HG03565 (cell line): ENCODE results near the gene FAM209B.
A peak's percentile ranks its signal among the peaks of the same experiment; 100 is the strongest.
"Not testable (repeated sequence)": the region's sequence is repeated elsewhere in the genome, so short reads cannot be mapped to it uniquely, and the experiment has no call there.

Experiments used
- ATAC-seq: cut with Tn5 transposase; IDR thresholded peaks from one replicate; pipeline ENCODE4 v1.9.1; 2021; ENCODE audit warnings: mild to moderate bottlenecking, moderate library complexity; ENCODE audit not compliant: unreplicated experiment

The FAM209B gene

DNA sequence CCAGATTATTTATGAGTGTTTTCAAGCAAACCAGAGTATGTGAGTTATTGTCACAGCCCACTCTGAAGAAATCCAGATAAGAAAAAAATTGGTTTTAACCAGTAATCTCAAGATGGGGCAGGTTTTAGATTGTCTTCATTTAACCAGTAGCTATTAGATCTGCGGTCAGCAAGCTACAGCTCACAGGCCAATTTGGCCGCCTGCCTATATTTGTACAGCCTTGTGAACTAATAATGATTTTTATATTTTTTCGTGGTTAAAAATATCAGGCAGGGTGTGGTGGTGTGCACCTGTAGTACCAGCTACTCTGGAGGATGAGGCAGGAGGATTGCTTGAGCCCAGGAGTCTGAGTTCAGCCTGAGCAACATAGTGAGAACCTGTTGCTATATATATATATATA is 5.0 kb downstream of the FAM209B start:
- no peak for ATAC-seq

GRCh38 chr20:56540415-56540814 is 7.4 kb downstream of the FAM209B start:
- no peak for ATAC-seq

GRCh38 chr20:56542489-56543030 is 9.5 kb downstream of the FAM209B start:
- ATAC-seq = no peak

DNA sequence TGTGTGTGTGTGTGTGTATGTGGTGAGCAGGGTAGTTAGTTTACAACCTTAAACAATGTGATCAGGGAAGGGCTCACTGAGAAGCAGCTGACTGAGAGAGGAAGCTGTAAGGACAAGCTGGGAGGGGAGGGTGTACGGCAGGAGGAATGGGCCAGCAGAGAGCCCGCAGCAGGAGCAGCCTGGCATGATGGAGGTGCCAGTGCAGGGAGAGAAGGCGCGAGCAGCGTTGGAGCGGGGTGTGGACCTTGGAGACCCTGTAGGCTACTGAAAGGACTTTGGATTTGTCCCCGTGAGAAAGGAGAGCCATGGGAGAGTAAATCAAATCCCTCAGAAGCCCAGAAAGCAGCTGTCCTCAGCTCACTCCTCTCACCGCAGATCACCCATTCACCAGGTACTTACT is 18.5 kb downstream of the FAM209B start:
- ATAC-seq = no peak

DNA sequence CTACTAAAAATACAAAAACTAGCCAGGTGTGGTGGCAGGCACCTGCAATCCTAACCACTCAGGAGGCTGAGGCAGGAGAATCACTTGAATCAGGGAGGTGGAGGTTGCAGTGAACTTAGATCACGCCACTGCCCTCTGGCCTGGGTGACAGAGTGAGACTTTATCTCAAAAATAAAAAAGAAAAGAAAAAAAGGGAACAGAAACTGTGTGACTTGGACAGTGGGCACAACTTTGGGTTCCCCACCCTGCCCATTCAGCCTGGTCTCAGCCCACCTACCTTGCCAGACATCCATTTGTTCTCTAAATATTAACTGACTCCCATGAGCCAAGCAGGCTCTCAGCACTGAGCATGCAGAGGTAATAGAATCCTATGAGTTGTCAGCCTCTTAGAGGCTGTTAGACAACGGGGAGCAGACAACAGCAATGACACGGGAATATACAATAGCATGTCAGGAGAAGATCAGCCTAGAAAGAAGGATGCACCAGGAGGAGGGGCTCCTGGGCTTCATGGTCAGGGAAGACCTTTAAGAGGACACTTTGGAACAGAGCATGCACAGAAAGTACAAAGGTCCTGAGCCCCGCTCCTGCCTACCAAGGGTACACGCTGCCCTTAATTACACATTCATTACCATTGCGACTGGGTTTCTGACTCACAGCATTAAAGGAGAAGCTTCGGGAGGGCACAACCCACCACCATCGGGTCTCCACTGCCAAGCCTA is 20.0 kb downstream of the FAM209B start:
- no peak for ATAC-seq

GRCh38 chr20:56554869-56555268 is 21.8 kb downstream of the FAM209B start:
- ATAC-seq = peak; percentile 91

GRCh38 chr20:56558968-56559367 is 25.9 kb downstream of the FAM209B start:
- no peak for ATAC-seq

GRCh38 chr20:56564526-56564925 is 31.5 kb downstream of the FAM209B start:
- not testable (repeated sequence) for ATAC-seq

- no peak for ATAC-seq
Measured at GRCh38 chr20:56565511-56565910, 32.5 kb downstream of the FAM209B start.

DNA sequence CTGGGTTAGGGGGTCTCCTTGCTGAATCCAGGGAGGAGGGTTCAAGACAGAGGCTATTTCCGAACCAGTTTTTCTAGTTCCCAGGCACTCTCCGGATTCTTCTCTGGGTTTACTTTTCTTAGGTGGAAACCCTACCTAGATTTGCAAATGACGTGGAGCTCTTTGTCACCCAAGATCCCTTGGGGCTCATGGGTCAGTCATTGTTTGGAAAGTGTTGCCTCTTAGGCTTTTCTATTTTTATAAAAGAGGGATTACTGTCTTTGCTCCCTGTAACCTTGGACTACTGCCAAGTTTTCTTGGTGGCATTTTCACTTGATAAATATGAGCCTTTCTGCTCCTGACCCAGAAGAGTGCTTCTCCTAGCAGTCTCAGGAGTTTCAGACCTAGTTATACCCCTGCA is 33.6 kb downstream of the FAM209B start:
- ATAC-seq = no peak

DNA sequence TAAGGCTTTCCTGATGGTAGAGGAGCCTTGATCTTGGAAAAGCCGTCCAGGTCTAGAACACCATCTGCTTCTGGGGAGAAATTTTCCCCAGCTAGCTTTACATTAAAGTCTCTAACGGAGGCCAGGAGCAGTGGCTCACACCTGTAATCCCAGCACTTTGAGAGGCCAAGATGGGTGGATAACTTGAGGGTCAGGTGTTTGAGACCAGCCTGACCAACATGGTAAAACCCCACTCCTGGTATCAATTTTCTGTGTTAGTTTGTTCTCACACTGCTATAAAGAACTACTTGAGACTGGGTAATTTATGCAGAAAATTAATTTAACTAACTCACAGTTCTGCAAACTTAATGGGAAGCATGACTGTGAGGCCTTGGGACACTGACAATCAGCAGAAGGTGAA is 37.8 kb downstream of the FAM209B start:
- ATAC-seq = no peak

DNA sequence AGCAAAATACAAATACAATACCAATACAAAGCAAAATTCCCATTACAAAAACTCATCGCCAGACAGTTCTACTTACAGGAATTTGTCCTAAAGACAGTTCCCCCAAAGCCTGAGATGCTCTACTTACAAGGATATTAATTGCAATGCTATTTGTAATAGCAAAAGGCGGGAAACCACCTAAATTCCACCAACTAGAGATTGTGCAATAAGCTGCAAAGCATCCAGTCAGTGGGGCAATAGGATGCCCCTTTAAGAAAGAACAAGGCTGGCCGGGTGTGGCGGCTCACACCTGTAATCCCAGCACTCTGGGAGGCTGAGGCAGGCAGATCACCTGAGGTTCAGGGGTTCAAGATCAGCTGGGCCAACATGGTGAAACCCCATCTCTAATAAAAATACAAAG is 39.1 kb downstream of the FAM209B start:
- ATAC-seq = no peak

- ATAC-seq = no peak
Measured at GRCh38 chr20:56573986-56574385, 40.9 kb downstream of the FAM209B start.

- no peak for ATAC-seq
Measured at GRCh38 chr20:56574531-56575142, 41.6 kb downstream of the FAM209B start.

- ATAC-seq = no peak
Measured at GRCh38 chr20:56575157-56575556, 42.1 kb downstream of the FAM209B start.

DNA sequence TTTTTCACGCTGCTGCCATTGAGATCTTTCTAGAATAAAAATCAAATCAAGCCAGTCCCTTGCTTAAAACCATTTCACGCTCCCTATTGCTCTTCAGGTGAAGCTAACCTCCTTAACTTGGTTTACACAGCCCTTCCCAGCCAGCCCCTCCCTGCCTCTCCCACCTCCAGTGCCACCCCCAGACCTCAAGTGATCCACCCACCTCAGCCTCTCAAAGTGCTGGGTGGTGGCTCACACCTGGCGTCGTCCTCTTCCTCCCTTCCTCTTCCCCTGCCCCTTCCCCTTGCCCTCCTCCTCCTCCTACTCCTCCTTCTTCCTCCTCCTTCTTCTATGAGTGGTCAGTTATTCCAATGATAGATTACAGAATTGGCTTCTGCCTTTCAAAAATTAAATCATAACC is 42.9 kb downstream of the FAM209B start:
- ATAC-seq = no peak

- ATAC-seq = no peak
Measured at GRCh38 chr20:56579301-56579710, 46.3 kb downstream of the FAM209B start.

- no peak for ATAC-seq
Measured at GRCh38 chr20:56580226-56580625, 47.2 kb downstream of the FAM209B start.

GRCh38 chr20:56581701-56582100 is 48.7 kb downstream of the FAM209B start:
- ATAC-seq = no peak

GRCh38 chr20:56582542-56582941 is 49.5 kb downstream of the FAM209B start:
- no peak for ATAC-seq

GRCh38 chr20:56584916-56585315 is 51.9 kb downstream of the FAM209B start:
- no peak for ATAC-seq
